PC-3 (cell line): ENCODE data around the gene GALNTL6. TPM values are rescaled to one million over a fixed set of nuclear protein-coding genes. Genes with fewer than 3 reads are reported as not detected.

Source experiments
- ATAC-seq: fragments of 200-7000 bp; cut with Tn5 transposase; 2 replicates; pipeline ENCODE4 v1.9.1; 2020; ENCODE audit warnings: mild to moderate bottlenecking, moderate library complexity
- BruUV-seq: library from RNA; stranded (reverse); fragments of 400-500 nt; replicated peaks from 2 replicates; lab custom pipeline; 2021; lab: Mats Ljungman, UMichigan
- CTCF ChIA-PET: fragments of 300-600 bp; sonication (Branson Sonifier 250); formaldehyde crosslinking; loops from one replicate; lab custom pipeline; 2022; ENCODE audit warnings: antibody characterized with exemption; lab: Charles Lee
- POLR2A ChIA-PET: fragments of 300-600 bp; sonication (Branson Sonifier 250); formaldehyde crosslinking; loops from one replicate; lab custom pipeline; 2022; ENCODE audit warnings: antibody characterized with exemption; ENCODE audit not compliant: unreplicated experiment; lab: Charles Lee
- DNase-seq: peaks from one replicate; pipeline ENCODE4 v3.0.0-alpha.2; 2015
- H2AFZ ChIP-seq: fragments of 300-600 bp; sonication (generic); 2 replicates; pipeline ENCODE4 v1.6.0; 2016; ENCODE audit warnings: antibody characterized with exemption, low read length
- H3F3A ChIP-seq: fragments of 300-600 bp; sonication (generic); one replicate; pipeline ENCODE4 v1.6.0; 2017; ENCODE audit warnings: antibody characterized with exemption, low read length, control low read depth, mild to moderate bottlenecking; ENCODE audit not compliant: unreplicated experiment
- H3K27ac ChIP-seq: fragments of 300-600 bp; sonication (generic); 2 replicates; pipeline ENCODE4 v1.5.1; 2016; ENCODE audit warnings: mild to moderate bottlenecking, low read length
- H3K27me3 ChIP-seq: fragments of 300-600 bp; sonication (generic); 2 replicates; pipeline ENCODE4 v1.6.1; 2016; ENCODE audit warnings: low read length, mixed read lengths
- H3K36me3 ChIP-seq: fragments of 300-600 bp; sonication (generic); 2 replicates; pipeline ENCODE4 v1.6.1; 2016; ENCODE audit warnings: low read depth, mixed run types, low read length, mixed read lengths
- H3K4me1 ChIP-seq: fragments of 300-600 bp; sonication (generic); 2 replicates; pipeline ENCODE4 v1.5.1; 2016; ENCODE audit warnings: low read length; ENCODE audit not compliant: insufficient read depth
- H3K4me2 ChIP-seq: fragments of 300-600 bp; sonication (generic); 2 replicates; pipeline ENCODE4 v1.6.0; 2016; ENCODE audit warnings: low read length
- H3K4me3 ChIP-seq: fragments of 300-600 bp; sonication (generic); 2 replicates; pipeline ENCODE4 v1.5.1; 2016; ENCODE audit warnings: mild to moderate bottlenecking, low read length, mixed read lengths
- H3K79me2 ChIP-seq: fragments of 300-600 bp; sonication (generic); 2 replicates; pipeline ENCODE4 v1.6.1; 2017; ENCODE audit warnings: low read length, mixed read lengths
- H3K9ac ChIP-seq: fragments of 300-600 bp; sonication (generic); 2 replicates; pipeline ENCODE4 v1.6.0; 2016; ENCODE audit warnings: mild to moderate bottlenecking, low read length
- H3K9me2 ChIP-seq: fragments of 300-600 bp; sonication (generic); replicated peaks from 2 replicates; pipeline ENCODE4 v1.6.1; 2016; ENCODE audit warnings: mixed run types, low read length, mixed read lengths
- H3K9me3 ChIP-seq: fragments of 300-600 bp; sonication (generic); 2 replicates; pipeline ENCODE4 v1.6.1; 2016; ENCODE audit warnings: low read length, mixed read lengths
- H4K20me1 ChIP-seq: fragments of 300-600 bp; sonication (generic); 2 replicates; pipeline ENCODE4 v1.6.1; 2016; ENCODE audit warnings: low read length, mixed read lengths
- CTCF ChIP-seq: fragments of 300-600 bp; sonication (generic); conservative IDR thresholded peaks from 2 replicates; pipeline ENCODE4 v1.5.1; 2017; ENCODE audit warnings: antibody characterized with exemption, low read depth, mild to moderate bottlenecking, low read length
- EZH2 ChIP-seq: fragments of 300-600 bp; sonication (generic); IDR thresholded peaks from one replicate; pipeline ENCODE4 v1.6.1; 2017; ENCODE audit warnings: antibody characterized with exemption, mild to moderate bottlenecking, low read length; ENCODE audit not compliant: unreplicated experiment
- EZH2phosphoT487 ChIP-seq: fragments of 300-600 bp; sonication (generic); IDR thresholded peaks from 2 replicates; pipeline ENCODE4 v1.6.1; 2018; ENCODE audit warnings: mild to moderate bottlenecking, antibody characterized with exemption, low read length, borderline replicate concordance
- intact Hi-C: fragments of 100-400 bp; cut with micrococcal nuclease; formaldehyde crosslinking; loops from 2 replicates; pipeline ENCODE4 v1.9.0; 2023
- total RNA-seq: library from RNA; depleted of rRNA; stranded (reverse); fragments of >200 nt; gene quantifications from 2 replicates; pipeline ENCODE4 v1.2.3, GENCODE V29; 2014

The GALNTL6 gene
- total RNA-seq, 1 experiment from 2014 or later: not detected

- H3K4me2 ChIP-seq: no peak overlapping the region
- no peak overlapping the region for H3K27ac ChIP-seq
- TF ChIP-seq CTCF (no peak), EZH2phosphoT487 (no peak), EZH2 (no peak)
- H4K20me1 ChIP-seq: no peaks in the 10 kb centered on the region
- BruUV-seq: no TSS peak
- H3K36me3 ChIP-seq: no peaks in the 10 kb centered on the region
- no peaks in the 10 kb centered on the region for H3K79me2 ChIP-seq
- DNase-seq (no peak), ATAC-seq (no peak)
- H3F3A ChIP-seq: no peaks in the 10 kb centered on the region
- H3K9me3 ChIP-seq: no peaks in the 10 kb centered on the region
- intact Hi-C loops: no loop called here
- H3K4me3 ChIP-seq: no peak overlapping the region
- POLR2A ChIA-PET: no interaction called here
- H3K9ac ChIP-seq: no peak overlapping the region
- CTCF ChIA-PET: no interaction called here
- no peaks in the 10 kb centered on the region for H3K9me2 ChIP-seq
- no peaks in the 10 kb centered on the region for H3K27me3 ChIP-seq
- H2AFZ ChIP-seq: no peak overlapping the region
- H3K4me1 ChIP-seq: no peaks in the 10 kb centered on the region
Measured at GRCh38 chr4:172163215-172163614, 350.0 kb downstream of the GALNTL6 start.

GRCh38 chr4:172168888-172169287, 355.7 kb downstream of the GALNTL6 start:
- no TSS peak for BruUV-seq
- POLR2A ChIA-PET: no interaction called here

More at GRCh38 chr4:172168888-172169287, 355.7 kb downstream of the GALNTL6 start:
- no peaks in the 10 kb centered on the region for H3K79me2 ChIP-seq
- H3F3A ChIP-seq: no peaks in the 10 kb centered on the region
- no peaks in the 10 kb centered on the region for H3K27me3 ChIP-seq
- intact Hi-C loops: no loop called here
- H3K4me3 ChIP-seq: no peak overlapping the region
- no peak for DNase-seq
- no peak overlapping the region for H3K9ac ChIP-seq
- H3K9me3 ChIP-seq: no peaks in the 10 kb centered on the region
- H2AFZ ChIP-seq: no peak overlapping the region
- TF ChIP-seq EZH2 (no peak), EZH2phosphoT487 (no peak), CTCF (no peak)
- H3K36me3 ChIP-seq: no peaks in the 10 kb centered on the region
- H3K27ac ChIP-seq: no peak overlapping the region
- no peaks in the 10 kb centered on the region for H4K20me1 ChIP-seq
- no peaks in the 10 kb centered on the region for H3K9me2 ChIP-seq
- CTCF ChIA-PET: no interaction called here
- no peaks in the 10 kb centered on the region for H3K4me1 ChIP-seq
- no peak overlapping the region for H3K4me2 ChIP-seq
- ATAC-seq: no peak
